Measurements from ENCODE around the gene CIC.

CIC gene

DNA sequence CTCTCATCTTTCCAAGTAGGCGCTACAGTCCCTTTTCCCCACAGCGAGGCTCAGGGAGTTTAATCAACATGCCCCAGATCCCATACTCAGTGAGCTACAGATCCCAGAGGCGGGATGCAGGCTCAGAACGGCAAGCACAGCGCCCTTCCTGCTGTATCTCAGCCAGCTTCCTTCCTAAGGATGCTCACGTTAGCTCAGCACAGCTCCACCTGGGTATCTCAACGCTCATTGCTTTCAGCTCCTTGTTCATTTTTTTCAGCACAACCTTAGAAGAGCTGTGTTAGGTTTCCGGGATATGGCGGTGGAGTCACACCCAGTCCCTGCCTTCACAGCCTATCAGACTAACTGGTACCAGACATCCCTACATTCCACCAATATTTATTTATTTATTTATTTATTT, 53.3 kb downstream of the CIC start:
- H3K4me1 ChIP-seq: peaks cover 17 to 25% (median 21%) of the 10 kb centered on the region in 10 experiments
- no peak overlapping the region for H3K4me2 ChIP-seq
- peaks cover 36 to 57% (median 50%) of the 10 kb centered on the region in 11 experiments for H3K27me3 ChIP-seq
- no peaks in the 10 kb centered on the region for H3K9me3 ChIP-seq (replicated peaks in 1 of 11)
- no peak overlapping the region for H3K27ac ChIP-seq
- no peak overlapping the region for H3K4me3 ChIP-seq
- H4K20me1 ChIP-seq: peaks cover 0 to 12% (median 1%) of the 10 kb centered on the region in 11 experiments; a peak in 9 of 22 replicates
- H3K9ac ChIP-seq: no peak overlapping the region
- no peaks in the 10 kb centered on the region for H3K36me3 ChIP-seq
- no peak for TF ChIP-seq Cebpa-rat (IDR thresholded peaks at IDR 0.05)

DNA sequence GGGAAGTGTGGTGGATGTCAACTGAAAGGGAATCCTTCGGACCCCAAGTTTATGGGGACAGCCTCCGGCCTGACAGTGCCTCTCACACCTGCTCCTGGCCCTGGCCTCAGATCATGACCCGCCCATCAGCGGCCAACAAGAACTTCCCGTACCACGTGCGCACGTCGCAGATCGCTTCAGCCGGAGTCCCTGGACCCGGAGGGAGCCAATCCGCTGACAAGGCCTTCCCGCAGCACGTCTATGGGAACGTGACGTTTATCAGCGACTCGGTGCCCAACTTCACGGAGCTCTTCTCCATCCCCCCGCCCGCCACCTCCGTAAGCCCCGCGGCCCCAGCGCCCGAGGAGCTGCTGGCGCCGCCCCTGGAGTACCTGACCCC, 54.4 kb downstream of the CIC start:
- H3K9ac ChIP-seq: no peak overlapping the region
- no peaks in the 10 kb centered on the region for H3K9me3 ChIP-seq (replicated peaks in 1 of 11)
- peaks cover 36 to 52% (median 44%) of the 10 kb centered on the region in 11 experiments for H3K27me3 ChIP-seq
- no peak overlapping the region for H3K4me2 ChIP-seq
- H3K4me1 ChIP-seq: peaks cover 21 to 34% (median 29%) of the 10 kb centered on the region in 10 experiments
- peaks cover 0 to 23% (median 11%) of the 10 kb centered on the region in 11 experiments; a peak in 13 of 22 replicates for H4K20me1 ChIP-seq
- no peak overlapping the region for H3K27ac ChIP-seq
- H3K4me3 ChIP-seq: no peak overlapping the region
- no peaks in the 10 kb centered on the region for H3K36me3 ChIP-seq
- no peak for TF ChIP-seq Cebpa-rat (IDR thresholded peaks at IDR 0.05)

DNA sequence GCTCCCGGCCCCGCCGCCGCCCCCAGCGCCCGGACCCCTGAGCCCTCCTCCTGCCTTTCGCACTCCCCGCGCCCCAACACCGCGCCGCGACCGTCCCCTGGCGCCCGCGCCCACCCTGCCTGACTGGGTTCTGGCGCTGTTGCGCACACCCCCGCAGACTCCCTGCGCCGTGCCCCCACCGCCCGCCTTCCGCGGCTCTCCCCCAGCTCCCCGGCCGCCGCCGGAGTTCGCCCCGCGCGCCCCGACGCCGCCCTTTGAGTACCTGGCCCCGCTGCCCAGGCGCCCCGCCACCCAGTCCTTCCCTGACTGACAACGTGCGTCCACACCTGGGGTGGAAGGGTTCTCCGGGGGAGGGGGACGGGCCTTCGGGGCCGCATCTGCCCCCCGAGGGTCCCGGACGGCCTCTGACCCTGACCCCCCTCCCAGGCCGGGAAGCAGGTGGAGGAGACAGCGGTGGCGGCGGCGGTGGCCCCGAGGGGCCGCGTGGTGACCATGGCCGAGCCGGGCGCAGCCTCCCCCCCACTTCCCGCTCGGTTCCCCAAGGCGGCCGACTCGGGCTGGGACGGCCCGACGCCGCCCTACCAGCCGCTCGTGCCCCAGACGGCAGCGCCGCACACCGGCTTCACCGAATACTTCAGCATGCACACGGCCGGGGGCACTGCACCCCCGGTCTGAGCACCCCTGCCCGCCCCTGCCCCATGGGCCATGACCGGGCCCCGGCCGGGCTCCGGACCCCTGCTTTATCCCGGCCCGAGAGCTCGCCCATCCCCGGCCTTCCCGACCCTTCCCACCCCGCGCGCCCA, 55.0 kb downstream of the CIC start:
- H3K4me1 ChIP-seq: peaks cover 21 to 40% (median 30%) of the 10 kb centered on the region in 10 experiments
- peak overlapping the region; percentile 27 to 84 (median 54); a peak in 14 of 20 replicates for H3K4me3 ChIP-seq
- peaks cover 36 to 52% (median 44%) of the 10 kb centered on the region in 11 experiments for H3K27me3 ChIP-seq
- H4K20me1 ChIP-seq: peaks cover 0 to 29% (median 13%) of the 10 kb centered on the region in 11 experiments; a peak in 16 of 22 replicates
- H3K27ac ChIP-seq: no peak overlapping the region
- no peaks in the 10 kb centered on the region for H3K36me3 ChIP-seq
- H3K9ac ChIP-seq: peak overlapping the region in 4 of 11 experiments; percentile 19 to 45 (median 30); a peak in 4 of 22 replicates
- H3K4me2 ChIP-seq: peak overlapping the region; percentile 49 to 91 (median 76); a peak in 20 of 22 replicates
- no peak for TF ChIP-seq Cebpa-rat (IDR thresholded peaks at IDR 0.05)
- no peaks in the 10 kb centered on the region for H3K9me3 ChIP-seq (replicated peaks in 1 of 11)

DNA sequence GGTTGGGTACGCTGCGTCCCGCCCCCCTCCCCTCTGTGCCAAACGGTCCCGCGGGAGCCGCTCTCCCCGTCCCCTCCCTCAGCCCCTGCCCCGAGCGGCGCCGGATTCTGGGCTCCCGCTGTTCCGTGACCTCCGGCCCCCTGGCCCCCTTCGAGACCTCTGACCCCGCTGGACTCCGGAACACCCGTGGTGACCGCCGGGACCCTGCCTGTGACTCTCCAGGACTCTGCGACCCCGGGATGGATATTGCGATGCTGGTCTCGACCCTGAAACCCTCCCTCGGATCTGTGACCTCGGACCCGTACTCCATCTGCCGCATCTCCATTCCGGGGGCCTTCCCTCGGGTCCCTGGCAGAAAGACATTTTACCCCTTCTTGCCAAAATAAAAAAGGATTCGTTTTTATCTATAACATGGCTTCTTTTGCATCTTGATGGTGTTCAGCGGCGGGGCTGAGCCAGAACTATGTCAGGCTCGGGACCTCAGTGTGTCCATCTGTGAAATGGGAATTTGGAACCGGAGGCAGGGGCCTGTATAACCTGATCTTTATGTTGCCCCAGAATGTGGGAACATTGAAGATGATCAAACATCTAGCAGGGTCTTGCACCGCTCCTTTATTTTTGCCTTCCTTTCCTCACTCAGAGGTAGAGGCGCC, 55.7 kb downstream of the CIC start:
- Histone ChIP-seq H3K4me3 (peak overlapping the region; percentile 27 to 84 (median 54); a peak in 19 of 20 replicates), H3K9ac (peak overlapping the region in 8 of 11 experiments; percentile 31 to 54 (median 46); a peak in 10 of 22 replicates), H3K4me1 (peaks cover 21 to 40% (median 30%) of the 10 kb centered on the region in 10 experiments), H3K9me3 (replicated peaks in 1 of 11) (no peaks in the 10 kb centered on the region), H4K20me1 (peaks cover 0 to 36% (median 18%) of the 10 kb centered on the region in 11 experiments; a peak in 16 of 22 replicates), H3K27ac (no peak overlapping the region), H3K36me3 (no peaks in the 10 kb centered on the region), H3K4me2 (peak overlapping the region; percentile 49 to 91 (median 79)), H3K27me3 (peaks cover 36 to 52% (median 44%) of the 10 kb centered on the region in 11 experiments)
- TF ChIP-seq Cebpa-rat (IDR thresholded peaks at IDR 0.05): no peak

DNA sequence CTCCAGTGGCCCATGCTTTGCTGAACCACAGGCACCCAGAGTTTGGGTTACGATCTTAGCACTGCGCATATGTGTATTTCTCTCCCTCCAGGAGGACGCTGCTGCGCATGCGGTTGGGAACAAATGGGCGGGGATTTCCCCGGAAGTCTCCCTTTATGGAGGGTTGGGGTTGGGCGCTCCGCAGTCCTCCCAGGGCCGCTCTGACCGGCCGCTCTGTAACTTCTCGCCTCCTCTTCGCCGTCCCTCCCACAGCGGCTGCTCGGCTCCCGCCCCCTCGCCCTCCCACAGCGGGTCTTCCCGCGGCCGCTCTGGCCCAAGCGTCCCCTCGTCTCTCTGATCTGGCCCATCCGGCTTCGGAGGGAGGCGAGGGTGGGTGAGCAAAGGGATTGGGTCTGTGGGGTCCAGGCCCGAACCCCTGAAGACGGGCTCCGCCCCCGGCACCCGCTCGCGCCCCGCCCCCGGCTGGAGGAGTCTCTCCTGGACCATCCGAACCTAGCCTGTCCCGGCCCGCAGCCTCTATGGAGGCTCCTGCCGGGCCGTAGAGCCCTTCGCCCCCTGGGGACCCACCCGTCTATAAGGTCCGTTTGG, 56.4 kb downstream of the CIC start, which contains the start of gene MEGF8:
TSS of gene MEGF8 (plus strand) at position 328 of the 588 bp plus-strand sequence. CDS start 609 bp downstream, outside the sequence.
- H3K4me1 ChIP-seq: peaks cover 21 to 40% (median 30%) of the 10 kb centered on the region in 10 experiments
- peak within 1 kb of the TSS; percentile 84 to 94 (median 88) for H3K9ac ChIP-seq
- H3K4me3 ChIP-seq: peak within 1 kb of the TSS; percentile 77 to 97 (median 88)
- H3K9me3 ChIP-seq (replicated peaks in 1 of 11): no peaks in the 10 kb centered on the region
- H3K27me3 ChIP-seq: peaks cover 36 to 48% (median 44%) of the 10 kb centered on the region in 11 experiments
- H3K4me2 ChIP-seq: peak within 1 kb of the TSS; percentile 91 to 99 (median 97)
- H4K20me1 ChIP-seq: peaks cover 0 to 42% (median 24%) of the 10 kb centered on the region in 11 experiments; a peak in 17 of 22 replicates
- TF ChIP-seq Cebpa-rat (IDR thresholded peaks at IDR 0.05): no peak
- H3K36me3 ChIP-seq: no peaks in the 10 kb centered on the region
- peak within 1 kb of the TSS; percentile 69 to 89 (median 82) for H3K27ac ChIP-seq

DNA sequence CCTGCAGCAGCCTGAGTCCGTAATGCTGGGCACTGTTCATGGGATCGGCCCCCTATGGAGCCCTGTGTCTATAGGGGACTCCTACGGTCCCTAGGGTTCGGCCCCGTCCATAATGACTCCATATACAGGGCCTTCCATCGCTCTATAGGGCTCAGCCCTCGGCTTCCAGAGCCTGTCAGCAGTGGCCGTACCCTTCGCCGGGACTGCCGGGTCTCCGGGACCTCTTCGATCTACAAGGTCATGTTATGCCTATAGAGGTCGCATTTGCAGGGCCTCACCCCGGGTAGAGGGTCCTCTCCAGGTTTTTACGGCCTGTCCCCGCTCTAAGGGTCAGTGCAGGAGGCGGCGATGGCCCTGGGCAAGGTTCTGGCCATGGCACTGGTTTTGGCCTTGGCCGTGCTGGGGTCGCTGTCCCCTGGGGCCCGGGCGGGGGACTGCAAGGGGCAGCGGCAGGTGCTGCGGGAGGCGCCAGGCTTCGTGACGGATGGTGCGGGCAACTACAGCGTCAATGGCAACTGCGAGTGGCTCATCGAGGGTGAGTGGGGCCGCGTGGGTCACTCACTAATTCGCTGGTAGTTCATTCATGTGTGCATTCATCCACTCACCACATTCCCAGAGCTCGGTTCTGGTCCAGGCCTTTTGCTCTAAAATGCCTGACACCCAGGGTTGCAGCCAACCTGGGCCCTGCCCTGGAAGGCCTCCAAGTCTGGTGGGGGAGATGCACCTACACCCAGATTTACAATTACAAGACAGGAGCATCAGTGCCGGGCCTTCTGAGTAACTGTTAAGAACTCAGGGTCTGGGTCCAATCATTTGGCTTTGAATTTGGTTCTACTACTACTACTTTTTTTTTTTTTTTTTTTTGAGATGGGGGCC, 57.1 kb downstream of the CIC start:
- TF ChIP-seq Cebpa-rat (IDR thresholded peaks at IDR 0.05): no peak
- peaks cover 21 to 40% (median 30%) of the 10 kb centered on the region in 10 experiments for H3K4me1 ChIP-seq
- H3K4me3 ChIP-seq: peak overlapping the region; percentile 77 to 97 (median 88)
- peak overlapping the region; percentile 84 to 94 (median 88) for H3K9ac ChIP-seq
- H4K20me1 ChIP-seq: peaks cover 0 to 49% (median 30%) of the 10 kb centered on the region in 11 experiments; a peak in 17 of 22 replicates
- no peaks in the 10 kb centered on the region for H3K36me3 ChIP-seq
- no peaks in the 10 kb centered on the region for H3K9me3 ChIP-seq (replicated peaks in 1 of 11)
- peak overlapping the region; percentile 91 to 99 (median 97) for H3K4me2 ChIP-seq
- peak overlapping the region; percentile 69 to 89 (median 82) for H3K27ac ChIP-seq
- H3K27me3 ChIP-seq: peaks cover 36 to 41% (median 40%) of the 10 kb centered on the region in 11 experiments

DNA sequence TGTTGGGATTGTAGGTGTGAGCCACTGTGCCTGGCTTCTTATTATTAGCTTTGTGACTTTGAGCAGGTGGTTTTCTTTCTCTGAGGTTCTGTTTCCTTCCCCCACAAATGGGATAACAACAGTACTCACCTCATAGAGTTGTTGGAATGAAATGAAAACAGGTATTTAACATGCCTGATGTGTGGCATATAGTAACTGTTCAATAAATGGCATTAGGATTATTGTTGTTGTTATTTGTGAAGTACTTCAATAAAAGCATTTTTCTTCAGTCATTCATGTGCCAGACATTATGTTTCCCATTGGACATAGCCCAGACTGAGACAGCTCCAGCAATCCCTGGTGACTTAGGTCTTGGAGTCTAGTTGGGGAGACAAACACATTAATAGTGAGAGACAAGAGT, 57.9 kb downstream of the CIC start:
- peaks cover 31 to 32% (median 32%) of the 10 kb centered on the region in 11 experiments for H3K27me3 ChIP-seq
- H3K4me2 ChIP-seq: peak overlapping the region; percentile 91 to 99 (median 97)
- H3K9me3 ChIP-seq (replicated peaks in 1 of 11): no peaks in the 10 kb centered on the region
- peaks cover 0 to 3% (median 0%) of the 10 kb centered on the region in 11 experiments; a peak in 1 of 22 replicates for H3K36me3 ChIP-seq
- no peak overlapping the region for H3K27ac ChIP-seq
- peak overlapping the region in 9 of 11 experiments; percentile 18 to 94 (median 87); a peak in 10 of 22 replicates for H3K9ac ChIP-seq
- peak overlapping the region in 9 of 10 experiments; percentile 77 to 96 (median 86); a peak in 9 of 20 replicates for H3K4me3 ChIP-seq
- no peak for TF ChIP-seq Cebpa-rat (IDR thresholded peaks at IDR 0.05)
- H4K20me1 ChIP-seq: peaks cover 0 to 58% (median 32%) of the 10 kb centered on the region in 11 experiments; a peak in 17 of 22 replicates
- H3K4me1 ChIP-seq: peaks cover 21 to 40% (median 30%) of the 10 kb centered on the region in 10 experiments
